HCEC 1CT (cell line): ENCODE results near the gene GPRIN2.
"Not testable (repeated sequence)": the region's sequence is repeated elsewhere in the genome, so short reads cannot be mapped to it uniquely, and the experiment has no call there.

Experiments used
- DNase-seq: peaks from one replicate; pipeline ENCODE4 v3.0.0-alpha.2; 2017

Gene GPRIN2

GRCh38 chr10:46516660-46517416, 39.6 kb downstream of the GPRIN2 start:
- DNase-seq: peak; percentile 74

- no peak for DNase-seq
Observed at GRCh38 chr10:46515793-46516192, 40.7 kb downstream of the GPRIN2 start.

DNA sequence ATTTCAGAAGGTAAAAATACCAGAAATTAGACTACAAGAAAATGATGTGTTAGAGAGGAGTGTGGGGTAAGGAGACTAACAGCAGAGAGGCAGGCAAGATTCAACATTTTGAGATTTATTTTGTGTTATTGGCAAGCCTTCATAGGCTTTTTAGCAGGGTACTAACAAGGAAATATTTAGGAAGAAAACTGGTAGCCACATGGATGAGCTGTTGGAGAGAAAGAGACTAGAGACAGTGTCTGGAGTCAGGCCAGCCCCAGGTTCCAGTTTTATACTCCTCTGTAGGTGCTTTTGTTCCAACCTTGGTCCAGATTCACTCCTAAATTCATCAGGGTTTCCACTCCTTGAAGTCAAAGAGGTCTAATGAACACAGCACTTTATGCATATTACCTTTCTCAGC, 41.1 kb downstream of the GPRIN2 start:
- no peak for DNase-seq

GRCh38 chr10:46514899-46515298, 41.6 kb downstream of the GPRIN2 start:
- no peak for DNase-seq

DNA sequence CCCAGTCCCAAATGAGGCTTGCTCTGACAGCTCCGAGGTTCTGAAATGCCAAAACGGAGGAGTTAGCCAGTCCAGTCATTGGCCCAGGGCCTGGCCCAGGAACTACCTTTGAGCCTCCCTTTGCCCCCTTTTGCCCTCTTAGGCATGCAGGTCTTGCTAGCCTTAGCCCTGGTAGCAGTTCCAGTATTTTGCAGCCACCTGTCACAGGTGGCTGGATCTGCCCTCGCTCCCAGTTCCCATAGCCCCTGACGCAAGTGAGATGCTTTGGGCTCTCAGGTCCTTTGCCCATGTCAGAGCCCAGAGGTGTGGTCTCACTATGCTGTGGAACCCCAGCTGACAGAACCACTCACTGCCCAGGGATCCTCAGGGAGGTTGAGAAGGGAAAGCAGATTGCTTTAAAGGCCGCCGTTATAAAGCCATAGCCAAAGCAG, 42.0 kb downstream of the GPRIN2 start:
- no peak for DNase-seq

DNA sequence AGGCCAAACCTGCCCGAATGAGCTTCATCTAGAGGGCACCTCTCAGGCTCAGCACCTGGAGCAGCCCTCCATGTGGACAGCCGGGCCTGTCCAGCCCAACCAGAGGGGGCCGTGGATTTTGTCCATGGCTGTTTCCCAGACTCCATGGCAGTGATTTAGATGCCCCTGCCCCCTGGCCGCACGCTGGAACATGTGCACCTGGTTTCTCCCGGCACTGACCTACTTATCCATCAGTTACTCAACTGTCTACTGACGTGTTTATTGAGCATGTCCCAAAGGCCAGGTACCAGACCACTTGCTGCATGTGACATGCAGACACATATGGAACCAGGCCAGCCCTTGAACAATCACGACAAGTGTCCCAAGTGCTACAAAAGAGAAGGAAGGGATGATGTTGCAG, 43.1 kb downstream of the GPRIN2 start:
- DNase-seq: not testable (repeated sequence)

- DNase-seq: not testable (repeated sequence)
Observed at GRCh38 chr10:46512725-46513124, 43.7 kb downstream of the GPRIN2 start.

DNA sequence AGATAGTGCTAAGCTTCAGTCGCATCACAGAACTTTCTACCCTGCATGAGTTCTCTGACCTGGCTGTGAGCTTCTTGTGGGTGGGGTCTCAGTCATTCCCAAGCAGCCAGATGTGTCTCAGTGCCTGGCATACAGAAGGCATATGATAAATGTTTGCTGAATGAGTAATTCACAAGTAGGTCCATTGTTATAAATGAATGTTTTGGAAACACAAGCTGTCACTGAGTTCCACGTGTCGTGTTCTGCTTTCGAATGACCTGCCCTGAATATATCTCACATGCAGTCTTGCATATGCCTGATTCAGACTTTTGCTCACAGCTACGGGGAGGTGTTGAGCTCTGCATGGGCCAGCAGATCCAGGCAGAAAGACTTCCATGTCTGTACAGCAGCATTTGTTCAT, 44.5 kb downstream of the GPRIN2 start:
- not testable (repeated sequence) for DNase-seq
